Endodermal cell (in vitro differentiated cells): ENCODE measurements around the gene NAV2. TPM values are rescaled to one million over a fixed set of nuclear protein-coding genes. Genes with fewer than 3 reads are reported as not detected.
A peak's percentile ranks its signal among the peaks of the same experiment; 100 is the strongest.

Experiments
- DNase-seq: peaks from one replicate; pipeline ENCODE4 v3.0.0-alpha.2; 2017
- H3K27ac ChIP-seq: 2 replicates; pipeline ENCODE4 v1.5.1; 2013; ENCODE audit warnings: mild to moderate bottlenecking, low read depth, low read length, moderate library complexity
- H3K27me3 ChIP-seq: 2 replicates; pipeline ENCODE4 v1.6.1; 2013; ENCODE audit warnings: mild to moderate bottlenecking, low read length, moderate library complexity; ENCODE audit not compliant: insufficient read depth, control insufficient read depth, poor library complexity, severe bottlenecking
- H3K36me3 ChIP-seq: 2 replicates; pipeline ENCODE4 v1.7.0; 2013; ENCODE audit warnings: mild to moderate bottlenecking, low read length, moderate library complexity; ENCODE audit not compliant: control insufficient read depth, insufficient read depth
- H3K4me1 ChIP-seq: one replicate; pipeline ENCODE4 v1.7.0; 2013; ENCODE audit warnings: low read length; ENCODE audit not compliant: control insufficient read depth, insufficient read depth
- H3K4me3 ChIP-seq: 2 replicates; pipeline ENCODE4 v1.5.1; 2013; ENCODE audit warnings: mild to moderate bottlenecking, low read length, moderate library complexity
- H3K9ac ChIP-seq: 2 replicates; pipeline ENCODE4 v1.6.1; 2013; ENCODE audit warnings: mild to moderate bottlenecking, low read length, moderate library complexity; ENCODE audit not compliant: poor library complexity, severe bottlenecking; ENCODE audit errors: extremely low read depth
- H3K9me3 ChIP-seq: 2 replicates; pipeline ENCODE4 v1.6.1; 2013; ENCODE audit warnings: mild to moderate bottlenecking, low read length, moderate library complexity; ENCODE audit not compliant: control insufficient read depth
- H3K27ac Mint-ChIP-seq: 2 replicates; pipeline ENCODE4 v1.8.0; 2020; ENCODE audit warnings: mixed read lengths
- H3K27me3 Mint-ChIP-seq: 2 replicates; pipeline ENCODE4 v1.8.0; 2021; ENCODE audit warnings: mild to moderate bottlenecking, mixed read lengths; ENCODE audit not compliant: insufficient read depth
- H3K36me3 Mint-ChIP-seq: 2 replicates; pipeline ENCODE4 v1.8.0; 2020; ENCODE audit warnings: low read depth, mixed read lengths
- H3K4me1 Mint-ChIP-seq: 2 replicates; pipeline ENCODE4 v1.8.0; 2020; ENCODE audit warnings: mixed read lengths
- H3K4me3 Mint-ChIP-seq: 2 replicates; pipeline ENCODE4 v1.8.0; 2020; ENCODE audit warnings: mild to moderate bottlenecking, moderate library complexity, mixed read lengths
- H3K9me3 Mint-ChIP-seq: 2 replicates; pipeline ENCODE4 v1.8.0; 2020; ENCODE audit warnings: mild to moderate bottlenecking, mixed read lengths
- WGBS, 2 experiments: methylation state at CpG; one replicate each; pipeline versions ENCODE4 v1.1.5 to v1.1.7; 2013; ENCODE audit warnings: missing lambda C conversion rate in 2 of 2, mixed read lengths in 1 of 2; ENCODE audit not compliant: insufficient coverage in 1 of 2, insufficient read length in 1 of 2; 5-methylcytosine and 5-hydroxymethylcytosine counted together
- total RNA-seq, 2 donors: library from RNA; stranded (reverse); fragmentation: NEBNext Ultra II Directional in 1 of 2; extraction: Animal tissue kit (Norgen Biotek cat#: 25700) in 1 of 2; gene quantifications; 2 replicates in 1 of 2; 3 replicates in 1 of 2; pipeline ENCODE4 v1.2.1, GENCODE V29; 2021
- TF ChIP-seq, protein P1 (sequence below): fragments of 200-600 bp; sonication (generic); conservative IDR thresholded peaks from 2 replicates; pipeline ENCODE4 v1.5.0; 2021; ENCODE audit warnings: antibody characterized with exemption, mild to moderate bottlenecking

NAV2 gene
- total RNA-seq, 2 donors from 2014 or later: 37.1 to 42.4 TPM

GRCh38 chr11:20070459-20070858 lies 357.8 kb downstream of the NAV2 start:
- peaks cover 7% of the 10 kb centered on the region for H3K9me3 ChIP-seq
- H3K4me1 Mint-ChIP-seq: peaks cover 23% of the 10 kb centered on the region
- no peaks in the 10 kb centered on the region for H3K27me3 Mint-ChIP-seq
- H3K9me3 Mint-ChIP-seq: peaks cover 7% of the 10 kb centered on the region
- H3K36me3 ChIP-seq: no peaks in the 10 kb centered on the region
- H3K9ac ChIP-seq: no peak overlapping the region
- H3K27me3 ChIP-seq: no peaks in the 10 kb centered on the region
- TF ChIP-seq, protein P1, sequence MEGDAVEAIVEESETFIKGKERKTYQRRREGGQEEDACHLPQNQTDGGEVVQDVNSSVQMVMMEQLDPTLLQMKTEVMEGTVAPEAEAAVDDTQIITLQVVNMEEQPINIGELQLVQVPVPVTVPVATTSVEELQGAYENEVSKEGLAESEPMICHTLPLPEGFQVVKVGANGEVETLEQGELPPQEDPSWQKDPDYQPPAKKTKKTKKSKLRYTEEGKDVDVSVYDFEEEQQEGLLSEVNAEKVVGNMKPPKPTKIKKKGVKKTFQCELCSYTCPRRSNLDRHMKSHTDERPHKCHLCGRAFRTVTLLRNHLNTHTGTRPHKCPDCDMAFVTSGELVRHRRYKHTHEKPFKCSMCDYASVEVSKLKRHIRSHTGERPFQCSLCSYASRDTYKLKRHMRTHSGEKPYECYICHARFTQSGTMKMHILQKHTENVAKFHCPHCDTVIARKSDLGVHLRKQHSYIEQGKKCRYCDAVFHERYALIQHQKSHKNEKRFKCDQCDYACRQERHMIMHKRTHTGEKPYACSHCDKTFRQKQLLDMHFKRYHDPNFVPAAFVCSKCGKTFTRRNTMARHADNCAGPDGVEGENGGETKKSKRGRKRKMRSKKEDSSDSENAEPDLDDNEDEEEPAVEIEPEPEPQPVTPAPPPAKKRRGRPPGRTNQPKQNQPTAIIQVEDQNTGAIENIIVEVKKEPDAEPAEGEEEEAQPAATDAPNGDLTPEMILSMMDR: no peak
- peak; percentile 8 for DNase-seq
- H3K36me3 Mint-ChIP-seq: peaks cover 72% of the 10 kb centered on the region
- H3K4me3 Mint-ChIP-seq: no peak overlapping the region
- peak overlapping the region; percentile 32 for H3K27ac Mint-ChIP-seq
- no peaks in the 10 kb centered on the region for H3K4me1 ChIP-seq
- H3K27ac ChIP-seq: no peak overlapping the region
- WGBS, 2 experiments: 98% methylated on average over 3 of the region's 3 CpGs; no CpG with 5 or more reads in 1 of the 2 experiments
- no peak overlapping the region for H3K4me3 ChIP-seq

GRCh38 chr11:20075627-20076026 lies 363.0 kb downstream of the NAV2 start:
- H3K4me1 ChIP-seq: no peaks in the 10 kb centered on the region
- no peak overlapping the region for H3K4me3 ChIP-seq
- Mint-ChIP-seq H3K9me3 (peaks cover 7% of the 10 kb centered on the region), H3K4me3 (no peak overlapping the region), H3K27ac (no peak overlapping the region), H3K4me1 (no peaks in the 10 kb centered on the region), H3K27me3 (no peaks in the 10 kb centered on the region), H3K36me3 (peaks cover 84% of the 10 kb centered on the region)
- no peaks in the 10 kb centered on the region for H3K27me3 ChIP-seq
- WGBS, 2 experiments: 86 to 89% methylated on average over 4 of the region's 4 CpGs
- no peak overlapping the region for H3K9ac ChIP-seq
- H3K9me3 ChIP-seq: peaks cover 7% of the 10 kb centered on the region
- no peak overlapping the region for H3K27ac ChIP-seq
- TF ChIP-seq, protein P1: no peak
- peaks cover 6% of the 10 kb centered on the region for H3K36me3 ChIP-seq
- DNase-seq: peak; percentile 50

DNA sequence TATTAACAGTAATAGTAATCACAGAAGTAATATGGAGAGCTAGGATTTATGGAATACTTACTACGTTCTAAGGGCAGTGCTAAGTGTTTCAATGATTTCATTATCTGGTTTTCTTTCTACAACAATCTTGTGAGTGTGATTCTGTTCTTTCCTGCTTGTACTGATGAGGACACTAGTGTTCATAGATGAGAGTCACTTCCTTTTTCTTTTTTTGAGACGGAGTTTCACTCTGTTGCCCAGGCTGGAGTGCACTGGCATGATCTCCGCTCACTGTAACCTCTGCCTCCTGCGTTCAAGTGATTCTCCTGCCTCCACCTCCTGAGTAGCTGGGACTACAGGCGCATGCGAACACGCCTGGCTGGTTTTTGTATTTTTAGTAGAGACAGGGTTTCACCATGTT lies 366.2 kb downstream of the NAV2 start:
- no peak overlapping the region for H3K9ac ChIP-seq
- no peak overlapping the region for H3K27ac ChIP-seq
- 93 to 97% methylated on average over 6 to 7 of the region's 7 CpGs for WGBS, 2 experiments
- no peaks in the 10 kb centered on the region for H3K9me3 ChIP-seq
- Mint-ChIP-seq H3K27ac (no peak overlapping the region), H3K36me3 (peaks cover 76% of the 10 kb centered on the region), H3K4me1 (no peaks in the 10 kb centered on the region), H3K27me3 (no peaks in the 10 kb centered on the region), H3K9me3 (no peaks in the 10 kb centered on the region), H3K4me3 (no peak overlapping the region)
- H3K27me3 ChIP-seq: no peaks in the 10 kb centered on the region
- H3K36me3 ChIP-seq: peaks cover 19% of the 10 kb centered on the region
- no peak overlapping the region for H3K4me3 ChIP-seq
- DNase-seq: no peak
- H3K4me1 ChIP-seq: no peaks in the 10 kb centered on the region
- TF ChIP-seq, protein P1: no peak
